Ascending aorta (tissue), 2 donors: ENCODE results near the gene TARS1. TPM values are rescaled to one million over a fixed set of nuclear protein-coding genes. Genes with fewer than 3 reads are reported as not detected.
"Not testable (repeated sequence)": the region's sequence is repeated elsewhere in the genome, so short reads cannot be mapped to it uniquely, and the experiment has no call there.

Experiments
- DNase-seq, 2 donors: peaks; one replicate each; pipeline ENCODE4 v3.0.0-alpha.2; 2019; ENCODE audit warnings: low spot score in 2 of 2
- H3K27ac ChIP-seq, 2 donors: fragments of 200-600 bp; sonication (generic); one replicate each; pipeline ENCODE4 v1.5.1; 2016 to 2017; ENCODE audit warnings: mild to moderate bottlenecking in 1 of 2
- H3K27me3 ChIP-seq: fragments of 200-600 bp; sonication (generic); one replicate; pipeline ENCODE4 v1.5.1; 2017
- H3K36me3 ChIP-seq, 2 donors: fragments of 200-600 bp; sonication (generic); one replicate each; pipeline ENCODE4 v1.5.1; 2016
- H3K4me1 ChIP-seq, 2 donors: fragments of 200-600 bp; sonication (generic); one replicate each; pipeline ENCODE4 v1.5.1; 2016 to 2017; ENCODE audit warnings: mild to moderate bottlenecking in 1 of 2
- H3K4me3 ChIP-seq, 2 donors: fragments of 200-600 bp; sonication (generic); one replicate each; pipeline ENCODE4 v1.5.1; 2016 to 2017; ENCODE audit warnings: mild to moderate bottlenecking in 1 of 2
- H3K9me3 ChIP-seq, 2 donors: fragments of 200-600 bp; sonication (generic); one replicate each; pipeline ENCODE4 v1.5.1; 2016
- CTCF ChIP-seq, 3 experiments: fragments of 200-600 bp in 2 of 3; fragments of 450-650 bp in 1 of 3; sonication (generic) in 2 of 3; IDR thresholded peaks; one replicate each; pipeline ENCODE4 v1.5.1; 2016 to 2019; ENCODE audit warnings: antibody characterized with exemption in 3 of 3, mild to moderate bottlenecking in 1 of 3, moderate library complexity in 1 of 3
- intact Hi-C: fragments of 100-400 bp; cut with DNase I; formaldehyde crosslinking; loops from one replicate; pipeline ENCODE4 v1.15.1; 2023
- total RNA-seq: library from RNA; depleted of rRNA; stranded (reverse); fragments of >200 nt; gene quantifications from one replicate; pipeline ENCODE4 v1.1.0, GENCODE V29; 2016

Gene TARS1
- total RNA-seq, 1 donor from 2014 or later: 60.5 TPM

- Histone ChIP-seq H3K27ac (no peak overlapping the region), H3K4me1 (no peaks in the 10 kb centered on the region), H3K36me3 (no peaks in the 10 kb centered on the region), H3K9me3 (no peaks in the 10 kb centered on the region), H3K4me3 (no peak overlapping the region), H3K27me3 (no peaks in the 10 kb centered on the region)
- intact Hi-C loops: loop anchor here (10.0 kb wide), 1 partner anchor 504 kb away; the partner anchor contains the start of gene RXFP3
- no peak for DNase-seq
- TF ChIP-seq CTCF (IDR thresholded peaks at IDR 0.05): no peak
Observed at GRCh38 chr5:33430983-33431382, 9.8 kb upstream of the TARS1 start.

- no peaks in the 10 kb centered on the region for H3K27me3 ChIP-seq
- H3K27ac ChIP-seq: no peak overlapping the region
- intact Hi-C loops: loop anchor here (10.0 kb wide), 1 partner anchor 502 kb away; the partner anchor contains the start of gene RXFP3
- DNase-seq: no peak
- no peaks in the 10 kb centered on the region for H3K9me3 ChIP-seq
- no peaks in the 10 kb centered on the region for H3K36me3 ChIP-seq
- no peaks in the 10 kb centered on the region for H3K4me1 ChIP-seq
- H3K4me3 ChIP-seq: no peak overlapping the region
- TF ChIP-seq CTCF (IDR thresholded peaks at IDR 0.05): no peak
Observed at GRCh38 chr5:33432656-33433055, 8.1 kb upstream of the TARS1 start.

- H3K27ac ChIP-seq: no peak overlapping the region
- DNase-seq: no peak
- H3K27me3 ChIP-seq: no peaks in the 10 kb centered on the region
- no peak overlapping the region for H3K4me3 ChIP-seq
- H3K9me3 ChIP-seq: no peaks in the 10 kb centered on the region
- no peaks in the 10 kb centered on the region for H3K36me3 ChIP-seq
- no peaks in the 10 kb centered on the region for H3K4me1 ChIP-seq
- intact Hi-C loops: loop anchor here (2.0 to 10.0 kb wide), 2 partner anchors 501 to 535 kb away; partner anchors contain the start of gene RXFP3
- TF ChIP-seq CTCF (IDR thresholded peaks at IDR 0.05): no peak
Observed at GRCh38 chr5:33433303-33434240, 7.2 kb upstream of the TARS1 start.

GRCh38 chr5:33435893-33436490 is 4.8 kb upstream of the TARS1 start:
- not testable (repeated sequence) for H3K27me3 ChIP-seq, H3K4me3 ChIP-seq, H3K4me1 ChIP-seq, H3K27ac ChIP-seq, H3K9me3 ChIP-seq, H3K36me3 ChIP-seq
- intact Hi-C loops: loop anchor here (2.0 to 10.0 kb wide), 2 partner anchors 499 to 533 kb away; partner anchors contain the start of gene RXFP3
- DNase-seq: peak in 1 of 2 donors; percentile 83
- TF ChIP-seq CTCF (IDR thresholded peaks at IDR 0.05): peak; percentile 68 to 75 (median 70)

GRCh38 chr5:33438996-33439395 is 1.8 kb upstream of the TARS1 start:
- peaks cover 7 to 8% of the 10 kb centered on the region in 2 donors for H3K4me1 ChIP-seq
- H3K9me3 ChIP-seq: no peaks in the 10 kb centered on the region
- H3K27me3 ChIP-seq: no peaks in the 10 kb centered on the region
- H3K36me3 ChIP-seq: no peaks in the 10 kb centered on the region
- peak overlapping the region in 1 of 2 donors; percentile 78 for H3K4me3 ChIP-seq
- DNase-seq: no peak
- H3K27ac ChIP-seq: no peak overlapping the region
- TF ChIP-seq CTCF (IDR thresholded peaks at IDR 0.05): no peak
- intact Hi-C loops: loop anchor here (10.0 kb wide), 1 partner anchor 496 kb away; the partner anchor contains the start of gene RXFP3
